Stimulated activated naive CD8-positive, alpha-beta T cell treated with anti-CD3 and anti-CD28 coated beads, Interleukin-15, Interleukin-2, amounts not matched to agents 100 ng/mL and 50 ng/mL, for 24 hours (primary cell): Measurements from ENCODE around the gene DEUP1.

Source experiments
- H3K27ac Mint-ChIP-seq: one replicate; pipeline ENCODE4 v1.8.0; 2021; ENCODE audit warnings: mild to moderate bottlenecking, mixed read lengths
- H3K27me3 Mint-ChIP-seq: one replicate; pipeline ENCODE4 v1.8.0; 2021; ENCODE audit warnings: mixed read lengths
- H3K36me3 Mint-ChIP-seq: one replicate; pipeline ENCODE4 v1.8.0; 2021; ENCODE audit warnings: low read depth, mixed read lengths
- H3K4me1 Mint-ChIP-seq: one replicate; pipeline ENCODE4 v1.8.0; 2021; ENCODE audit warnings: low read depth, mixed read lengths
- H3K4me3 Mint-ChIP-seq: one replicate; pipeline ENCODE4 v1.8.0; 2021; ENCODE audit warnings: mild to moderate bottlenecking, mixed read lengths
- H3K9me3 Mint-ChIP-seq: one replicate; pipeline ENCODE4 v1.8.0; 2021; ENCODE audit warnings: mixed read lengths

The DEUP1 gene

DNA sequence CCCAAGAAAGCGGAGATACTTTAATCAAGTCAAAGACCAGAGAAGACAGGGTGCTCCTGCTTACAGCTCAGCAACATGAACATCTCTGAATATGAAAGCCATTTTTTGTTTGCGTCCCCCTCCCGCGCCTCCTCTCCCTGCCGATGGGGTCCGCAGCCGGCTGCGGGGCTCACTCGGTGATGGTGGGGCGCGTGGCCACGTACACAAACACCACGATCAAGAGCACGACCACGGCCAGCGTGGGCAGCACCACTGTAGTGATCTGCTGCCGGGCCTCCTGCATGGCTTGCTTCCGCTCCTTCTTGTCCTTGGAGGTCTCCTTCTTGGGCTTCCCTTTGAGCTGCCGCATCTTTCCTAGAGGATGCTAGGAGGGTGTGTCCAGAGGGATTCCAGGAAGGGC is 148.3 kb downstream of the DEUP1 start:
- Mint-ChIP-seq H3K36me3 (no peaks in the 10 kb centered on the region), H3K4me1 (no peaks in the 10 kb centered on the region), H3K27ac (no peak overlapping the region), H3K9me3 (no peaks in the 10 kb centered on the region), H3K27me3 (no peaks in the 10 kb centered on the region), H3K4me3 (no peak overlapping the region)

- H3K4me3 Mint-ChIP-seq = no peak overlapping the region
- no peaks in the 10 kb centered on the region for H3K36me3 Mint-ChIP-seq
- H3K9me3 Mint-ChIP-seq = no peaks in the 10 kb centered on the region
- H3K27ac Mint-ChIP-seq = no peak overlapping the region
- H3K4me1 Mint-ChIP-seq = no peaks in the 10 kb centered on the region
- H3K27me3 Mint-ChIP-seq = no peaks in the 10 kb centered on the region
Measured at GRCh38 chr11:93480256-93480655, 149.7 kb downstream of the DEUP1 start.

DNA sequence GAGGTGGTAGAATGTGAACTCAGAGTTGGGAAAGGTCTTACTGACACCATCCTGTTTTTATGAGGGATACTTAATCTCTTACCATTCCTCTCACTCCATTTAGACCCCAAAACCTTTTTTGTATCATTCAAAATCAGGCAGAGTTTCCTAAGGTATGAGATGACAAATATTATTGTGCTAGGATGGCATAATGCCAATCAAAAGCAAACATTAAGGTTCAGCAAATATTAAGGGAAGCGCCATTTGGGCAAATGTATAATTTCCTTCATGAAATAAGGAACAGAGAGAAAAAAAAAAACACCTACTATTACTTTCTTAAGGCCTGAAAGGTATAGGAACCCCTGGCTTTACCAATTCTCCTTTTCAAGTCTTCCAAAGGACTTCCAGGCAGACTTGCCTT is 150.2 kb downstream of the DEUP1 start:
- no peaks in the 10 kb centered on the region for H3K9me3 Mint-ChIP-seq
- no peak overlapping the region for H3K27ac Mint-ChIP-seq
- no peaks in the 10 kb centered on the region for H3K27me3 Mint-ChIP-seq
- H3K4me1 Mint-ChIP-seq = no peaks in the 10 kb centered on the region
- H3K36me3 Mint-ChIP-seq = no peaks in the 10 kb centered on the region
- H3K4me3 Mint-ChIP-seq = no peak overlapping the region

GRCh38 chr11:93481279-93481678 is 150.7 kb downstream of the DEUP1 start:
- Mint-ChIP-seq H3K36me3 (no peaks in the 10 kb centered on the region), H3K9me3 (no peaks in the 10 kb centered on the region), H3K4me1 (no peaks in the 10 kb centered on the region), H3K27ac (no peak overlapping the region), H3K27me3 (no peaks in the 10 kb centered on the region), H3K4me3 (no peak overlapping the region)

GRCh38 chr11:93481696-93482095 is 151.2 kb downstream of the DEUP1 start:
- Mint-ChIP-seq H3K27me3 (no peaks in the 10 kb centered on the region), H3K4me1 (no peaks in the 10 kb centered on the region), H3K4me3 (no peak overlapping the region), H3K27ac (no peak overlapping the region), H3K36me3 (no peaks in the 10 kb centered on the region), H3K9me3 (no peaks in the 10 kb centered on the region)

DNA sequence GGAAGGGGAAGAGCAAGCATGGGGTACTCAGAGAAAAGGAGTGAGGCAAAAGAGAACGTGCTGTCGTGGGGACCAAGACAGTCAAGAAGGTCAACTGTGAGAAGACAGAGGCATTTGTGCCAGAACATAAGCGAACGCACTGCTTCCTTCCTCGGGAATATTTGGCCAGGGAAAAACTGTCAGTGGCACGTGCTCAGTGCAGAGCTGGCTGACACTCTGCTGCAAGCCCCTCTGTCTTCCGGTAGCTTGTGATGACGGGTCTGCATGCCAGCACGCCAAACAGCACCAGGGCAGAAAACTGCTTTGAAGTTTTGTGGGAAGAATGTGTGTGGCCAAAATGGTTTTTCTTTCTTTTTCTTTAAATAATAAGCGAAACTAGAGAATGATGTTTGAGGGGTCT is 152.0 kb downstream of the DEUP1 start:
- H3K36me3 Mint-ChIP-seq = no peaks in the 10 kb centered on the region
- H3K4me1 Mint-ChIP-seq = no peaks in the 10 kb centered on the region
- no peak overlapping the region for H3K27ac Mint-ChIP-seq
- H3K4me3 Mint-ChIP-seq = no peak overlapping the region
- no peaks in the 10 kb centered on the region for H3K9me3 Mint-ChIP-seq
- H3K27me3 Mint-ChIP-seq = no peaks in the 10 kb centered on the region

GRCh38 chr11:93484716-93485115 is 154.2 kb downstream of the DEUP1 start:
- H3K4me1 Mint-ChIP-seq = no peaks in the 10 kb centered on the region
- H3K9me3 Mint-ChIP-seq = no peaks in the 10 kb centered on the region
- H3K36me3 Mint-ChIP-seq = no peaks in the 10 kb centered on the region
- H3K4me3 Mint-ChIP-seq = no peak overlapping the region
- no peak overlapping the region for H3K27ac Mint-ChIP-seq
- H3K27me3 Mint-ChIP-seq = no peaks in the 10 kb centered on the region

DNA sequence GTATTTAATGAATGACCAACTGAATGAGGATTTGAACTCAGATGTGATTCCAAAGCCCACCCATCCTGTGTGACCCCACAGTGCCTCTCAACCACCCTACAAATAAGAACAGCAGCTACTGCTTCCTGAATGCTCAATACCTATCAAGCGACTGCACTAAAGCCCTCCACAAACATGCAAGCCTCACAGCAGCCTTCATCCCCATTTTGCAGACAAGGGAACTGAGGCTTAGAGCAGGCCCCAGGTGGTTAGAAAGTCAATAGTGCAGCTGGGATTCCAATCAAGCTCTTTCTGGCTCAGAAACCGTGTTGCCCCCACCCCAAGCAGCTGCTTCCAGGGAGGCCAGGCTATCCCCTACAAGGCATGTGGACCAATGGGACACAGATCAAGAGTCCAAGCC is 155.4 kb downstream of the DEUP1 start:
- Mint-ChIP-seq H3K9me3 (no peaks in the 10 kb centered on the region), H3K27me3 (no peaks in the 10 kb centered on the region), H3K27ac (no peak overlapping the region), H3K4me3 (no peak overlapping the region), H3K4me1 (no peaks in the 10 kb centered on the region), H3K36me3 (no peaks in the 10 kb centered on the region)

- no peaks in the 10 kb centered on the region for H3K27me3 Mint-ChIP-seq
- H3K27ac Mint-ChIP-seq = no peak overlapping the region
Measured at GRCh38 chr11:93487032-93487483, 156.5 kb downstream of the DEUP1 start.

More at GRCh38 chr11:93487032-93487483, 156.5 kb downstream of the DEUP1 start:
- no peaks in the 10 kb centered on the region for H3K9me3 Mint-ChIP-seq
- H3K36me3 Mint-ChIP-seq = no peaks in the 10 kb centered on the region
- H3K4me3 Mint-ChIP-seq = no peak overlapping the region
- H3K4me1 Mint-ChIP-seq = no peaks in the 10 kb centered on the region
